Measurements from ENCODE around the gene ZNF474.
"Not testable (repeated sequence)": the region's sequence is repeated elsewhere in the genome, so short reads cannot be mapped to it uniquely, and the experiment has no call there.

ZNF474 gene

GRCh38 chr5:122129306-122129705 is at the start of gene ZNF474:
ZNF474 (plus strand) TSS chr5:122129546; CDS start chr5:122151991, 22,445 bp downstream.
- no peak for DNase-seq

GRCh38 chr5:122081541-122081940 is 47.8 kb upstream of the ZNF474 start:
- no peak for DNase-seq

GRCh38 chr5:122083535-122083934 is 45.8 kb upstream of the ZNF474 start:
- DNase-seq: no peak

- DNase-seq: no peak
Measured at GRCh38 chr5:122085041-122085440, 44.3 kb upstream of the ZNF474 start.

- DNase-seq: no peak
Measured at GRCh38 chr5:122089096-122090013, 40.0 kb upstream of the ZNF474 start.

- no peak for DNase-seq
Measured at GRCh38 chr5:122091936-122092600, 37.3 kb upstream of the ZNF474 start.

GRCh38 chr5:122093415-122094180 is 35.7 kb upstream of the ZNF474 start:
- DNase-seq: no peak

- DNase-seq: not testable (repeated sequence)
Measured at GRCh38 chr5:122094251-122094650, 35.1 kb upstream of the ZNF474 start.

- DNase-seq: no peak
Measured at GRCh38 chr5:122095158-122095557, 34.2 kb upstream of the ZNF474 start.

GRCh38 chr5:122097391-122097790 is 32.0 kb upstream of the ZNF474 start:
- no peak for DNase-seq

GRCh38 chr5:122099060-122099790 is 30.1 kb upstream of the ZNF474 start:
- DNase-seq: no peak

GRCh38 chr5:122101636-122102285 is 27.6 kb upstream of the ZNF474 start:
- DNase-seq: no peak

- DNase-seq: no peak
Measured at GRCh38 chr5:122102825-122103224, 26.5 kb upstream of the ZNF474 start.

- DNase-seq: no peak
Measured at GRCh38 chr5:122105909-122106308, 23.4 kb upstream of the ZNF474 start.

- DNase-seq: no peak
Measured at GRCh38 chr5:122107016-122107415, 22.3 kb upstream of the ZNF474 start.

- DNase-seq: no peak
Measured at GRCh38 chr5:122110987-122111386, 18.4 kb upstream of the ZNF474 start.

- DNase-seq: no peak
Measured at GRCh38 chr5:122111460-122111859, 17.9 kb upstream of the ZNF474 start.

GRCh38 chr5:122112063-122112462 is 17.3 kb upstream of the ZNF474 start:
- no peak for DNase-seq

- no peak for DNase-seq
Measured at GRCh38 chr5:122112733-122113558, 16.4 kb upstream of the ZNF474 start.

GRCh38 chr5:122114501-122114900 is 14.8 kb upstream of the ZNF474 start:
- no peak for DNase-seq

- DNase-seq: no peak
Measured at GRCh38 chr5:122118356-122118948, 10.9 kb upstream of the ZNF474 start.
